ENCODE data around the gene RFX6.

The RFX6 gene

GRCh38 chr6:116895935-116896334, 18.9 kb downstream of the RFX6 start:
- DNase-seq (ENCODE audit: low read depth): no peak

- no peak for DNase-seq (ENCODE audit: low read depth)
Observed at GRCh38 chr6:116902634-116903033, 25.6 kb downstream of the RFX6 start.

GRCh38 chr6:116922853-116923548, 46.0 kb downstream of the RFX6 start:
- no peak for DNase-seq (ENCODE audit: low read depth)

- no peak for DNase-seq (ENCODE audit: low read depth)
Observed at GRCh38 chr6:116924245-116924644, 47.2 kb downstream of the RFX6 start.

GRCh38 chr6:116925088-116925794, 48.2 kb downstream of the RFX6 start:
- no peak for DNase-seq (ENCODE audit: low read depth)

- no peak for DNase-seq (ENCODE audit: low read depth)
Observed at GRCh38 chr6:116928677-116929076, 51.6 kb downstream of the RFX6 start.

- DNase-seq (ENCODE audit: low read depth): no peak
Observed at GRCh38 chr6:116929825-116930224, 52.8 kb downstream of the RFX6 start.

GRCh38 chr6:116931456-116931855, 54.4 kb downstream of the RFX6 start:
- no peak for DNase-seq (ENCODE audit: low read depth)

GRCh38 chr6:116932496-116932895, 55.5 kb downstream of the RFX6 start:
- DNase-seq (ENCODE audit: low read depth): no peak

- no peak for DNase-seq (ENCODE audit: low read depth)
Observed at GRCh38 chr6:116933485-116933884, 56.4 kb downstream of the RFX6 start.

GRCh38 chr6:116938305-116938704, 61.3 kb downstream of the RFX6 start:
- no peak for DNase-seq (ENCODE audit: low read depth)

GRCh38 chr6:116941727-116942126, 64.7 kb downstream of the RFX6 start:
- no peak for DNase-seq (ENCODE audit: low read depth)

- DNase-seq (ENCODE audit: low read depth): no peak
Observed at GRCh38 chr6:116945809-116946208, 68.8 kb downstream of the RFX6 start.

- DNase-seq (ENCODE audit: low read depth): no peak
Observed at GRCh38 chr6:116948533-116949304, 71.7 kb downstream of the RFX6 start.

- DNase-seq (ENCODE audit: low read depth): no peak
Observed at GRCh38 chr6:116949964-116950363, 72.9 kb downstream of the RFX6 start.

GRCh38 chr6:116954335-116954734, 77.3 kb downstream of the RFX6 start:
- no peak for DNase-seq (ENCODE audit: low read depth)

- no peak for DNase-seq (ENCODE audit: low read depth)
Observed at GRCh38 chr6:116954938-116955337, 77.9 kb downstream of the RFX6 start.

GRCh38 chr6:116955773-116956172, 78.7 kb downstream of the RFX6 start:
- no peak for DNase-seq (ENCODE audit: low read depth)

- DNase-seq (ENCODE audit: low read depth): no peak
Observed at GRCh38 chr6:116963972-116964371, 86.9 kb downstream of the RFX6 start.

- DNase-seq (ENCODE audit: low read depth): no peak
Observed at GRCh38 chr6:116966675-116967576, 89.9 kb downstream of the RFX6 start.

GRCh38 chr6:116969211-116969863, 92.3 kb downstream of the RFX6 start:
- no peak for DNase-seq (ENCODE audit: low read depth)

Data from T follicular helper cell (primary cell).